ENCODE measurements around the gene CNTFR. TPM values are rescaled to one million over a fixed set of nuclear protein-coding genes. Genes with fewer than 3 reads are reported as not detected.

The CNTFR gene
- total RNA-seq, 2 donors from 2014 or later = 2.7 to 13.3 TPM

- TF ChIP-seq, protein P1, sequence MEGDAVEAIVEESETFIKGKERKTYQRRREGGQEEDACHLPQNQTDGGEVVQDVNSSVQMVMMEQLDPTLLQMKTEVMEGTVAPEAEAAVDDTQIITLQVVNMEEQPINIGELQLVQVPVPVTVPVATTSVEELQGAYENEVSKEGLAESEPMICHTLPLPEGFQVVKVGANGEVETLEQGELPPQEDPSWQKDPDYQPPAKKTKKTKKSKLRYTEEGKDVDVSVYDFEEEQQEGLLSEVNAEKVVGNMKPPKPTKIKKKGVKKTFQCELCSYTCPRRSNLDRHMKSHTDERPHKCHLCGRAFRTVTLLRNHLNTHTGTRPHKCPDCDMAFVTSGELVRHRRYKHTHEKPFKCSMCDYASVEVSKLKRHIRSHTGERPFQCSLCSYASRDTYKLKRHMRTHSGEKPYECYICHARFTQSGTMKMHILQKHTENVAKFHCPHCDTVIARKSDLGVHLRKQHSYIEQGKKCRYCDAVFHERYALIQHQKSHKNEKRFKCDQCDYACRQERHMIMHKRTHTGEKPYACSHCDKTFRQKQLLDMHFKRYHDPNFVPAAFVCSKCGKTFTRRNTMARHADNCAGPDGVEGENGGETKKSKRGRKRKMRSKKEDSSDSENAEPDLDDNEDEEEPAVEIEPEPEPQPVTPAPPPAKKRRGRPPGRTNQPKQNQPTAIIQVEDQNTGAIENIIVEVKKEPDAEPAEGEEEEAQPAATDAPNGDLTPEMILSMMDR (IDR thresholded peaks at IDR 0.05) = no peak
- TF ChIP-seq POLR2AphosphoS5 (IDR thresholded peaks at IDR 0.05) = no peak
- TF ChIP-seq POLR2A (IDR thresholded peaks at IDR 0.05) = no peak
- H3K36me3 ChIP-seq = peaks cover 1 to 4% of the 10 kb centered on the region in 2 donors
- peak overlapping the region; percentile 76 to 89 for H3K27ac ChIP-seq
- WGBS = 32% methylated on average over 10 of the region's 10 CpGs
- intact Hi-C loops (cut with DNase I) = no loop called here
- H3K27me3 ChIP-seq (replicated peaks; ENCODE audit: insufficient read depth) = no peaks in the 10 kb centered on the region
- peaks cover 4% of the 10 kb centered on the region for H3K4me1 ChIP-seq (replicated peaks)
- DNase-seq (ENCODE audit: low spot score) = no peak
- H3K9me3 ChIP-seq = no peaks in the 10 kb centered on the region
- peak overlapping the region; percentile 69 to 70 for H3K4me3 ChIP-seq
Measured at GRCh38 chr9:34611251-34611810, 21.8 kb upstream of the CNTFR start.

DNA sequence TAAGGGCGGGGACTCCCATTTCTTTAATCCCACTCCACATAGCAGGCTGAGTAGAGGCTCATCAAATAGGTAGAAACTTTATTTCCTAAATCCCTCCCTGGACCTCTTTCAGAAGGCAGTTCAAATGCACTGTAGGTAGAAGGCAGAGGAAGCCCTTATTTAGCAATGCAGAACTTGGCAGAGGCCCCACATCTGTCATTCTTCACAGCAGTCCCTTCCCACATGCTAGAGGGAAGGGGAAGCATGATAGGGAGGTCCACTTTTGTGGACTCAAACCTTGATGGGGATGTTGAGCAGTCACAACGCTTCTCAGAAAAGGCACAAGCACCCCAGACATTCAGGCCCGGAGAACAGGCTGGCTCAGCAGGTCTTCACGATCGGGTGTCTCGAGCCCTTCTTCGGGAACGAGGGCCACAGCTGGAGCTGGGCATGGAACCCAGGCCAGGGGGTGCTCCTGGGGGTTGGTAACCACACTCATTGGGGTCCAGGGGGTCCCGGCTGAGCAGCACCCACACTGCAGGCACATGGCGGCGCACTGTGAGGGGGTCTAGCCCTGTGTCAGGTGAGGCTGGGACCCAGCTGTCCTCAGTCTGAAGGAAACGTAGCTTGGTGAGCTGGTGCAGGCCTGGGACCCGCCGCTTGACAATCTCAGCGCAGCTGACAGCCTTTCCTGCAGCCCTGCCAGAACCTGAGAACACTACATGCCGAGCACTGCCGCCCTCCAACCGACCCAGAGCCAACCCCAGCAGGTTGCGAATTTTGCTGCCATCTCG, 21.1 kb upstream of the CNTFR start:
- H3K9me3 ChIP-seq = no peaks in the 10 kb centered on the region
- WGBS = 90% methylated on average over 19 of the region's 20 CpGs
- peaks cover 4% of the 10 kb centered on the region for H3K4me1 ChIP-seq (replicated peaks)
- H3K27me3 ChIP-seq (replicated peaks; ENCODE audit: insufficient read depth) = no peaks in the 10 kb centered on the region
- no peaks in the 10 kb centered on the region for H3K36me3 ChIP-seq
- peak overlapping the region; percentile 69 to 70 for H3K4me3 ChIP-seq
- intact Hi-C loops (cut with DNase I) = no loop called here
- H3K27ac ChIP-seq = peak overlapping the region; percentile 76 to 89
- no peak for DNase-seq (ENCODE audit: low spot score)
- TF ChIP-seq, protein P1 (IDR thresholded peaks at IDR 0.05) = no peak
- no peak for TF ChIP-seq POLR2AphosphoS5 (IDR thresholded peaks at IDR 0.05)
- TF ChIP-seq POLR2A (IDR thresholded peaks at IDR 0.05) = no peak

GRCh38 chr9:34607331-34607730, 17.8 kb upstream of the CNTFR start:
- WGBS = 42% methylated on average over 2 of the region's 2 CpGs
- Histone ChIP-seq H3K36me3 (no peaks in the 10 kb centered on the region), H3K9me3 (no peaks in the 10 kb centered on the region), H3K27ac (no peak overlapping the region), H3K4me3 (no peak overlapping the region), H3K4me1 (replicated peaks) (peaks cover 4% of the 10 kb centered on the region), H3K27me3 (replicated peaks; ENCODE audit: insufficient read depth) (no peaks in the 10 kb centered on the region)
- TF ChIP-seq, protein P1 (IDR thresholded peaks at IDR 0.05) = no peak
- no peak for TF ChIP-seq POLR2A (IDR thresholded peaks at IDR 0.05)
- no peak for TF ChIP-seq POLR2AphosphoS5 (IDR thresholded peaks at IDR 0.05)
- intact Hi-C loops (cut with DNase I) = no loop called here
- no peak for DNase-seq (ENCODE audit: low spot score)

DNA sequence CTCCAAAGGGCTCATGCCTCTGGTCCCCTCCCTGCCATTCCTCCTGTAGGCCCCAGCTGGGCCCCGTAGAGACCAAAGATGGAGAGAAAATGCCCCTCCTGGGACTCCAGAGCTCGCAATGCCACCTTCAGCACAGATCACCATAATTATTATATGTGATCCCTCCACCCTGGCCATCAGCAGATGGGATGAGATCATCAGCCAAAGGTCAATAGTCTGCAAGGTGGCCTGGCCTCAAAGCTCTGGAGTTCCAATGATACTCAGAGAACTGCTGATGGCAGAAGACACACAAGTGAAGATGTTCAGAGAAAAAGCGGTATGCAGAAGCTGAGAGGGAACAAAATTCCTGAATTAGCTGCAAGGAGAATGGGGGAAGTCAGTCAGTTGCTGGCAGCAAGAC, 17.4 kb upstream of the CNTFR start:
- WGBS = 90% methylated on average over 3 of the region's 3 CpGs
- H3K4me1 ChIP-seq (replicated peaks) = peaks cover 4% of the 10 kb centered on the region
- no peaks in the 10 kb centered on the region for H3K27me3 ChIP-seq (replicated peaks; ENCODE audit: insufficient read depth)
- no peaks in the 10 kb centered on the region for H3K36me3 ChIP-seq
- H3K27ac ChIP-seq = no peak overlapping the region
- H3K4me3 ChIP-seq = no peak overlapping the region
- intact Hi-C loops (cut with DNase I) = no loop called here
- DNase-seq (ENCODE audit: low spot score) = no peak
- H3K9me3 ChIP-seq = no peaks in the 10 kb centered on the region
- no peak for TF ChIP-seq POLR2AphosphoS5 (IDR thresholded peaks at IDR 0.05)
- TF ChIP-seq, protein P1 (IDR thresholded peaks at IDR 0.05) = no peak
- TF ChIP-seq POLR2A (IDR thresholded peaks at IDR 0.05) = no peak

GRCh38 chr9:34606190-34606589, 16.7 kb upstream of the CNTFR start:
- H3K4me3 ChIP-seq = no peak overlapping the region
- intact Hi-C loops (cut with DNase I) = no loop called here
- TF ChIP-seq POLR2AphosphoS5 (IDR thresholded peaks at IDR 0.05) (no peak), POLR2A (IDR thresholded peaks at IDR 0.05) (no peak)
- TF ChIP-seq, protein P1 (IDR thresholded peaks at IDR 0.05) = no peak
- no peak overlapping the region for H3K27ac ChIP-seq
- no peak for DNase-seq (ENCODE audit: low spot score)
- peaks cover 3% of the 10 kb centered on the region for H3K4me1 ChIP-seq (replicated peaks)
- no peaks in the 10 kb centered on the region for H3K36me3 ChIP-seq
- H3K27me3 ChIP-seq (replicated peaks; ENCODE audit: insufficient read depth) = no peaks in the 10 kb centered on the region
- H3K9me3 ChIP-seq = no peaks in the 10 kb centered on the region
